GM12872 (cell line): ENCODE data around the gene PACS2.

ENCODE experiments used
- TF ChIP-seq, protein P1 (sequence below): IDR thresholded peaks from 3 replicates; pipeline ENCODE4 v1.5.1; 2011; ENCODE audit warnings: low read depth, mild to moderate bottlenecking, low read length, moderate library complexity; ENCODE audit not compliant: insufficient read depth

PACS2 gene

DNA sequence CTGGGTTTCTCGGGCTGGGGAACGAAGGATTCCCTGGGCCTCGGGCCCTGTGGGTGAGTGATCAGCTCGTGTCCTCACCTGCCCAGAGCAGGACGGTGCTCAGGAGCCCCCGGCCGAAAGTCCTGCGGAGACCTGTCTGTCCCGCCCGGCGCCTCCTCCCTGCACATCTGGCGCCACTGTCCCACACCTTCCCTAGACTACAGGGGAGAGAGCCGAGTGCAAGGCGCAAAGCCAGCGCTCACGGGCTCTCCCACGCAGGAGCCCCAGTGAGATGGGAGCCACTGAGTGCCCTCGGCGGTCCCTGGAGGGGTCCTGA, 70.7 kb downstream of the PACS2 start:
- TF ChIP-seq, protein P1, sequence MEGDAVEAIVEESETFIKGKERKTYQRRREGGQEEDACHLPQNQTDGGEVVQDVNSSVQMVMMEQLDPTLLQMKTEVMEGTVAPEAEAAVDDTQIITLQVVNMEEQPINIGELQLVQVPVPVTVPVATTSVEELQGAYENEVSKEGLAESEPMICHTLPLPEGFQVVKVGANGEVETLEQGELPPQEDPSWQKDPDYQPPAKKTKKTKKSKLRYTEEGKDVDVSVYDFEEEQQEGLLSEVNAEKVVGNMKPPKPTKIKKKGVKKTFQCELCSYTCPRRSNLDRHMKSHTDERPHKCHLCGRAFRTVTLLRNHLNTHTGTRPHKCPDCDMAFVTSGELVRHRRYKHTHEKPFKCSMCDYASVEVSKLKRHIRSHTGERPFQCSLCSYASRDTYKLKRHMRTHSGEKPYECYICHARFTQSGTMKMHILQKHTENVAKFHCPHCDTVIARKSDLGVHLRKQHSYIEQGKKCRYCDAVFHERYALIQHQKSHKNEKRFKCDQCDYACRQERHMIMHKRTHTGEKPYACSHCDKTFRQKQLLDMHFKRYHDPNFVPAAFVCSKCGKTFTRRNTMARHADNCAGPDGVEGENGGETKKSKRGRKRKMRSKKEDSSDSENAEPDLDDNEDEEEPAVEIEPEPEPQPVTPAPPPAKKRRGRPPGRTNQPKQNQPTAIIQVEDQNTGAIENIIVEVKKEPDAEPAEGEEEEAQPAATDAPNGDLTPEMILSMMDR, result no peak

DNA sequence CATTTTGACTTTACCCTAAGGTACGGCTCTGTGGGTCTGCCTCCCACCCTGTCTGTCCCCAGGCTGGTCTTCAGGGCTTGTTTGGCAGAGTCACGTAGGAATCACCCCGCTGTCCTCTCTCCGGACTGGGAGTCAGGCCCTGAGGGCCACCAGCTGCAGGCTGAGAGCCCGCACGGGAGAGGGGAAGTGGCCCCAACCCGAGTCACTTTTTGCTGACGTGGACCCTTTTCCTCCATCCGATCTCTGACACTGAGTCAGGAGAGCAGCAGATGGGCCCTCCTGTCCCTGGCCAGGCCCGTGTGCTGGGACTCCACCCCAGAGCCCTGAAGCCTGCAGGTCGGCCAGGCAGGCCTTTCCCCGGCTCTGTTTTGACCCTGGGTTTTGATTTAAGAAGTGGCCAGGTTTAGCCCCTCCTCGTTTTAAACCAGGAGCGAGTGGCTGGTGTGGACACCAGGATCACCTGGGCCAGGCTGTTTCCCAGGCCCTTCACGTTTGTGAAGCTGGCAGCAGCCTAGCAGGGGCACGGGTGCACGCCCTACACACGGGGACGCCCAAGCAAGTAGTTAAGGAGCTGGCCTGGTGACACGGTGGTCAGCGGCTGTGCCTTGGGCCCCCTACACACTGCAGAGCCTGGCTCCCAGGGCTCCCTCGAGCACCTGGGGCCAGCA, 71.3 kb downstream of the PACS2 start:
- TF ChIP-seq, protein P1, result no peak

DNA sequence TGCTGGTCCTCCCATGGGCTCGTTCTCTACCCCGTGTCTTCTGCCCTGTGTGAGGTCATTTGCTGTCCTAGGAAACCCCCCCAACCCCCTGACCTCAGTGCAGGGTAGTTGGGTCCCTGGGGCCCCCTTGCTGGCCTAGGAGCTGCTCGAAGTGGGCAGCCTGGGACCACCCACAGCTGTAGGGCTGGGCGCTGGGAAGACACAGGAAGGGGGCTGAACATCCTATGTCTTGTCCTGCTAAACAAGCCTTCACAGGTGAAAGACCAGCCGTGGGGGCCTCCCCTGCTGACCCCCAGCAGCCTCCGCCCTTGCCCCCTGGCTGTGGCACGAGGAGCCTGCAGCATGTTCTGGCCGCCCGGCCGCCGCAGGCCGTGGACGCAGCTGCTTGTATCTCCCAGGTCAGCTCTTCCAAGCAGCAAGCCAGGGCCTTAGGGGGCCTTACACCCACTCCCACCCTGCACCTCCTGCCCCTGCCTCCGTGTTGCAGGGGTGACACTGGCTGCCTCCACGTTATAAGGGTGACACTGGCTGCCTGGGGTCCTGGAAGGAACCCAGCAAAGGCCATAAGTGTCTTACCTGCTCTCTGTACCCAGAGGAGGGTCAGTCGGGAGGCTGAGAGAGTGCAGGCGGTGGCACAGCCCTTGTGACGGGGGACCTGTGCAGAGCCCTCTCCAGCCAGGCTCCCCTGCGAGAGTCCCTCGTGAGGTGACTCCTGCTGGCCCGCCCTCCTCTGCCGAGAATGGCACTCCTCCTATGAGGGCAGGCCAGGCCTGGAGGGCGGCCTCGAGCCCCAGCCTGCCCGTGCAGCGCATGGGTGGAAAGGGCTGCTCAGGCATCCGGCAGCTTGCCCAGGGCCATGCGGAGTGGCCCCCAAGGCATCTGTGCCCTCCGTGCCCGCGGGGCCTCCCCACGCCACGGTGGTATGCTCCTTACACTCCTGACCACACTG, 72.3 kb downstream of the PACS2 start:
- TF ChIP-seq, protein P1, result no peak

DNA sequence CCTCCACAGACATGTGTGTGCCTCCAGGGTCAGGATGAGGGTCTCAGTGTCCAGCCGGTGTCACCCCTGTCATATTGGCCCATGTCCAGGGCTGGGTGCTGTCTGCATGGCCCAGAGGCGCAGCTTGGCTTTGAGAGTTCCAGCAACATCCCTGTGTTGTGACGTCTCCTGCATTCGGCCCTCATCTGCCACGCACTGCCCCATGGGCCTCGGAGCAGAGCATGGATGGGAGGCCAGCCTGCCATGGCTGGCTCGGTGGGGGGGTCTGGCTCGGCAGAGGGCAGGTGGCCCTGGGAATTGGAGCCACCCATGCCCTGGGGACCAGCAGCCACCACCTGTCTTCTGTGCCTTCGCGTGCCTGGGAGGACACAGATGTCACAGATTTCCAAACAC, 73.0 kb downstream of the PACS2 start:
- TF ChIP-seq, protein P1, result no peak

DNA sequence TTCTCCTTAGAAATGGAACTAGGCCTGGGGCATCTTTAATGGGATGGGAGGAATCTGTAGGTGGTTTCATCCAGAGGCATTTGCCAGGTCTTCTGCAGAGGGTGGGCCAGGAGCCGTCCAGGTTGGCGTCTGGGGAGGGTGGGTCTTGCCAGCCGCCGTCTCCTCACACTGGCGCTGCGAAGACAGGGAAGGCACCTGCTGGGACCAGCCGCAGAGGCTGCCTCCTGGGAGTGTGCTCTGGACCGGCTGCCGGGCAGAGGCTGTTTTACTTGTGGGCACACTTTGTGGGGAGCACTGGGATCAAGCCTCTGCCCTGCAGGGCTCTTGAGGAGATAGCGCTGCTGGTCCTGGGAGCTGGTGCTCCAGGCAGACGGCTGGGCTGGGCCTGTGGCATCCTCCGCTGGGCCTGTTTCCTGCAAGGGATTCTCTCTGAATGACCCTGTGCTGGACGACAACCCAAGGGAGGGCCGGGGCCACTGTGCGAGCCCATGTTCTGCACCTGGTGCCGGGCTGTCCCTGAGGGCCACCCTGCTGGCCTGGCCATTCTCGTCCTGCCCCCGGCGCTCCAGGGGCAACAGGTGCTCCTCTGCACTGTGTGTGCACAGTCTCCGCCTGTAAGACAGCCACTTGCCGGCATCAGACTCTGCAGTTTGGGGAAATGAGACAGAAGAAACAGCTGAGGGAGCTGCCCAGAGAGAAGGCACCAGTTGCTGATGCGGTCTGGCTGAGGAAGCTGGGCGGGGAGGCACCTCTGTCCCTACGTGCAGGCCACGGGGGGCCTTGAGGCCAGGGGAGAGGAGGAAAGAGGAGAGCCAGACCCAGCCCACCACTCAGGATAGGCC, 73.8 kb downstream of the PACS2 start:
- TF ChIP-seq, protein P1, result no peak

DNA sequence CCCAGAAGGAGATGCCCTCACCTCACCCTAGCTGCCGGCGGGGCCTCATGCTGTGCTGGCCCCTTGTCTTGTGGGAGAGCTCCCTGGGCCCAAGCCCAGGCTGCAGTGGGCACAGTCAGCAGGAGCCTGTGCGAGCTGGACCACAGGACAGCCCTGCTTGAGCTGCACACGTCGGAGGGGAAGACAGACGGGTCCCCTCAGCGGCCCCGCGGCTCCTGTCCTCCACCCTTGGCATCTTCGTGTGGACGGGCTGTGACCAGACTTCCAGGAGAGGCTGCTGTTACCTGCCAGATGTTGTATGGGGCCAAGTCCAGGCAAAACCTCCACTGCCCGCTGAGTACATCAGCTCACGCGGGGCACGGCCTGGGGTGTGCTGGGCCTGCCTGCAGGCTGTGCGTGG, 74.4 kb downstream of the PACS2 start:
- TF ChIP-seq, protein P1, result no peak

DNA sequence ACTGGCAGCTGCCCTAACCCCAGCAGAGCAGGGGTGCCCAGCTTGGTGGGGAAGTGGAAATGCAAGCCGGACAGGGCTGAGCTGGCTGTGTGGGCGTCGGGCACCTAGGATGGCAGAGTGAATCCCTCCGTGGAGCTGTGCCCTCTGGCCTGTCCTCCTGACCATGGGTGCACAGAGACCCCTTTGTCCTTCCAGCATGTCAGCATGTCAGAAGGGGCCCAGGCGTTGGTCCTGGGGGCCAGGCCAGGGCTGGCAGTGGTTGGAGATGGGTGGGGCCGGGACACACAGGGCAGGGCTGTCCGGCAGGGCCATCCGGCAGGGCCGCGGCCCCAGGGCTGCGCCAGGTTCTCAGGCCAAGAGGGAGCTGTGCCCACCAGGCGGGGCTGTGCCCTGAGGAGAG, 75.0 kb downstream of the PACS2 start:
- TF ChIP-seq, protein P1, result no peak
